ENCODE measurements around the gene HEATR5B. TPM values are rescaled to one million over a fixed set of nuclear protein-coding genes. Genes with fewer than 3 reads are reported as not detected.

HEATR5B gene
- total RNA-seq = 10 to 100 TPM; 32.2 to 48.7 (median 39.4) TPM

DNA sequence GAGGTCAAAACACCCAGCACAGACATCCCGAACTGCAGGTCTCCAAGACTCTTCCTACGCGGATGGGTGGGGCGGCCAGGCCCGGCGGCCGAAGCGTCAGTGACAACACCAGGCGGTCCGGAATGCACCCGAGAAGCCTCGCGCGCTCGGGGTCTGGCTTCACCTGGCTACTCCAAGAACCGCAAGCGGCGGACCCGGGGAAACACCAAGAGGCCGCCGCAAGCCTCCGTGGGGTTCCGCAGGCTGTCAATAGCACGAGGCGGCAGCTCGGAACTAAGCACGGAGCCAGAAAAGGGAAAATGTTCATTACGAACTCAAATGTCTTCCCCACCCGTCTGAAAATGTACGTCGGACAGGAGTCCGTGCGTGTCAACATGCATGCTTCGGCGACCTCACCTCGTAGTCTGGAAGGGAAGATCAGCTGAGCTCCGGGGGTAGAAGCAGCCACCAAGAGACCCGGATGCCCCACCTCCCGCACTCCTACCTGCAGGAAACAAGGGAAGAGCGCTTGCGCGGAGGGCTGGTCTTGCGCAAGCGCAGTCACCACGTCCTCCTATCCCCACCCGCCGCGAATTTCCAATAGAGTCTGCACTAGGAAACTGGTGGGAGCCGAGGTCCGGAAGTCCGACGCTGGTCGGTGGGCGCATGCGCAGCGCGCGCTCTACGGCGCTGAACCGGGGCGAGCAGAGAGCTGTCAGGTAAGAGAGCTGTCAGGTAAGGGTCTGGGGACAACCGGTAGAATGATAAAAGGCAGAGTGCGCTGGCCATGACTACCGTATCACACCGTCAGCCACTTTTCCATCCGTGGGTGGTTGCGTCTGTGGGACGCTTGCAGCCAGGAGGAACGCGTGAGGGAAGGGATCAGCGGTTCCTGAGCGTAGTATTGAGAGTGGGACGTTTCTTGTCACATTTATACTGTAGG, at the start of gene HEATR5B, which contains the start of gene GPATCH11:
Gene HEATR5B, minus strand, starts transcription at position 500 of the 922 bp plus-strand sequence. CDS start 958 bp downstream, outside the sequence.
Gene GPATCH11, plus strand, starts transcription at position 646 of the 922 bp plus-strand sequence. CDS start 3,864 bp downstream, outside the sequence.
- Histone ChIP-seq H3K27ac (peak within 1 kb of the TSS; percentile 71 to 80 (median 78)), H3K4me3 (peak within 1 kb of the TSS; percentile 52 to 88 (median 68)), H3K27me3 (no peaks in the 10 kb centered on the region), H3K4me1 (peaks cover 0 to 32% (median 2%) of the 10 kb centered on the region in 4 donors), H3K36me3 (peaks cover 0 to 7% (median 0%) of the 10 kb centered on the region in 3 donors), H3K9me3 (no peaks in the 10 kb centered on the region)
- DNase-seq = peak; percentile 94 to 97 (median 94)
- TF ChIP-seq POLR2A (IDR thresholded peaks at IDR 0.05) (peak; percentile 55 to 63), CTCF (IDR thresholded peaks at IDR 0.05) (no peak)

DNA sequence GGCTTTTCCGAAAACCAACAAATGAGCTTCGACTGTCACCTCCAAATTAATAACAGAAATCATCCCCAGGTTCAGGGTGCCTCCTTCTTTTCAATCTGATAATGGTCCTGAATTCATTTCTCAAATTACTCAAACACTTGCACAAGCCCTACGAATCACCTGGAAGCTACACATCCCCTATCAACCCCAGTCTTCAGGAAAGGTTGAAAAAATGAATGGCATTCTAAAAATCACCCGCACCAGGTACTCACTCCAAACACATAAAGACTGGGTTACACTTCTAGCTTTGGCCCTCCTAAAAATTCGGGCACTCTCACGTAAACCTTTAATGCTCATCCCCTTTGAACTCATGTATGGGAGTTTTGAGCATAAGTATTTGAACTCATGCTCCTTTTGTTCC, 48.7 kb upstream of the HEATR5B start:
- Histone ChIP-seq H3K27me3 (no peaks in the 10 kb centered on the region), H3K4me3 (no peak overlapping the region), H3K36me3 (peaks cover 0 to 79% (median 5%) of the 10 kb centered on the region in 3 donors), H3K4me1 (no peaks in the 10 kb centered on the region), H3K27ac (no peak overlapping the region), H3K9me3 (no peaks in the 10 kb centered on the region)
- TF ChIP-seq POLR2A (IDR thresholded peaks at IDR 0.05) = no peak
- TF ChIP-seq CTCF (IDR thresholded peaks at IDR 0.05) = no peak
- no peak for DNase-seq

GRCh38 chr2:37125416-37125815, 41.2 kb upstream of the HEATR5B start:
- Histone ChIP-seq H3K4me1 (no peaks in the 10 kb centered on the region), H3K27me3 (no peaks in the 10 kb centered on the region), H3K9me3 (no peaks in the 10 kb centered on the region), H3K4me3 (no peak overlapping the region), H3K27ac (no peak overlapping the region), H3K36me3 (peaks cover 0 to 54% (median 3%) of the 10 kb centered on the region in 3 donors)
- TF ChIP-seq CTCF (IDR thresholded peaks at IDR 0.05) (no peak), POLR2A (IDR thresholded peaks at IDR 0.05) (no peak)
- DNase-seq = no peak

- Histone ChIP-seq H3K4me3 (no peak overlapping the region), H3K27me3 (no peaks in the 10 kb centered on the region), H3K36me3 (peaks cover 0 to 51% (median 0%) of the 10 kb centered on the region in 3 donors), H3K4me1 (no peaks in the 10 kb centered on the region), H3K27ac (no peak overlapping the region), H3K9me3 (no peaks in the 10 kb centered on the region)
- TF ChIP-seq CTCF (IDR thresholded peaks at IDR 0.05) (no peak), POLR2A (IDR thresholded peaks at IDR 0.05) (no peak)
- DNase-seq = no peak
These were observed 35.0 kb upstream of the HEATR5B start for GRCh38 chr2:37119157-37119556.

DNA sequence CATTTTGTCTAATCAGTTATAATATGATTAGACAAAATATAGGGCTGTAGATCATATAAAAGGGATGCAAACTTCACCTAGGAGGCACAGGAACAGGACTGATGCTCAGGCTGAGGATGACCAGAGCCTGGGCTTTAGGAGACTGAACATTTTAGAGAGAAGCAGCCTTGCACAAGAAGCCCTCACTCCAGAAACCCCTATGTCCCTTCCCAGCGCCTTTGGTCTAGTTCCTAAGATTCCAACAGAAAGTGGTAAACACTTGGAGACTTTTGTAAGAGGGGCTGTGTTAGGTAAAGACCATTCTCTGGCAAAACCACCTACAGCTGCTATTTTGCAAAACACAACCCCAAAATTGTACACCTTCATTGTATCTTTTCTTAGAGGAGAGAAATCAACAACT, 33.4 kb upstream of the HEATR5B start:
- Histone ChIP-seq H3K36me3 (peaks cover 0 to 55% (median 0%) of the 10 kb centered on the region in 3 donors), H3K27ac (no peak overlapping the region), H3K4me3 (no peak overlapping the region), H3K4me1 (no peaks in the 10 kb centered on the region), H3K9me3 (no peaks in the 10 kb centered on the region), H3K27me3 (no peaks in the 10 kb centered on the region)
- DNase-seq = no peak
- TF ChIP-seq CTCF (IDR thresholded peaks at IDR 0.05) (no peak), POLR2A (IDR thresholded peaks at IDR 0.05) (no peak)
